ENCODE data around the gene ABHD16A.

ABHD16A gene

GRCh38 chr6:31660381-31661261, 42.5 kb downstream of the ABHD16A start, which contains the start of gene C6orf47:
Gene C6orf47, minus strand, starts transcription at chr6:31660778. Its CDS starts 831 bp downstream, at chr6:31659947.
- DNase-seq: no peak

GRCh38 chr6:31659649-31660380, 43.3 kb downstream of the ABHD16A start:
- DNase-seq: no peak

DNA sequence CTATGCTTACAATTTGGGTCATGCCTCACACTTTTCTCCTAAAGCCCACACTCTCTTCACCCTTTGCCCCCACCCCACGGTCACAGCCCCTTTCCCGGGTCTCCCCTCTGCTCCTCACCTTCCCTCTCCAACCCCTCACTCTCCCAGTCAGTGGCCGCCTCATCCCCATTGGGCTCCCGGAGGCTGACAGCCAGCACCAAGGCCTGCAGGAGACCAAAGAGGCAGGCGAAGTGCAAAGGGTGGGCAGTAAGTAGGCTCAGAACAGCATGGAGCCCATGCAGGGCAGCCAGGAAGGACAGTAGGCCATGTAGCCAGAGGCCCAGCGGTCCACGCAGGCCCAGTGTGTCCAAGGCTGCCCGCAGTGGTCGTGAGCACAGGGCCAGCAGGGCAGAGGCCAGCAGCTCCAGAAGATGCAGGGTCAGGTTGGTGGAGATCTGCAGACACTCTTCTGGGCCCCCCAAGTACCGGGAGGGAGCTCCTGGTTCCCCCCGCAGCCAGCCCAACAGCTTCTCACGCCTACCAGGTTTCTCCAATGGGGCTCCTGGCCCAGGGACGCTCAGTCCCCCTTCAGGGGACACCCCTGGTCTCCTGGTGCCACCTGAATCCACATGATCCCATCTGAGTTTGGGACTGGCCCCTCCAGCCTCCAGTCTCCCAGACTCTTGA, 44.0 kb downstream of the ABHD16A start:
- no peak for DNase-seq

DNA sequence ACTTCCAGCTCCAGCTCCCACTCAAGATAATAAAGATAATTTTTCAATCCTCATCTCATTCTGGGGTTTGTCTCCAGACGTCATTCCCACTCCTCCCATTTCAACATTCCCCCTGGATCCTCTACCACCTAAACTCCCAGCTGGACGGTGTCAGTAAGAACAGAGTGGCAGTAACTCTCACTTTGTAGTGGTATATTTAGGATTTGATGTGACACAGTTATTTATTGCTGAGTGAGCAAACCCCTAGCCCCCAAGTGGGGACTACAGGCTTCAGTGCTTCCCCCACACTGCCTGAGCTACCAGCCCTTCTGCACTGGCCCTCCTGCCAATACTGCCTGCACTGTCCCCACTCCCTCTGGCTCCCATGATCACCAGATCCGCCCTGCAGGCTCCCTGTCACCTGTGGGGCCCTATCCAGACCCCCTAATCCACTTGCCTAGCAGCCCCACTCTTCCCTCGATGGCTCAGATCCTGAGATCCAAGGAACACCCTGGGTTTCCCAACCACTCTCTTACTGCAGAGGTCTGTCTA, 44.9 kb downstream of the ABHD16A start:
- DNase-seq: no peak

GRCh38 chr6:31657406-31658157, 45.5 kb downstream of the ABHD16A start:
- DNase-seq: no peak

GRCh38 chr6:31655349-31656237, 47.5 kb downstream of the ABHD16A start, which contains the start of gene APOM:
Gene APOM, plus strand, starts transcription at chr6:31655894. Its CDS starts 73 bp downstream, at chr6:31655967.
- DNase-seq: no peak

- no peak for DNase-seq
Observed at GRCh38 chr6:31654574-31655348, 48.4 kb downstream of the ABHD16A start.

DNA sequence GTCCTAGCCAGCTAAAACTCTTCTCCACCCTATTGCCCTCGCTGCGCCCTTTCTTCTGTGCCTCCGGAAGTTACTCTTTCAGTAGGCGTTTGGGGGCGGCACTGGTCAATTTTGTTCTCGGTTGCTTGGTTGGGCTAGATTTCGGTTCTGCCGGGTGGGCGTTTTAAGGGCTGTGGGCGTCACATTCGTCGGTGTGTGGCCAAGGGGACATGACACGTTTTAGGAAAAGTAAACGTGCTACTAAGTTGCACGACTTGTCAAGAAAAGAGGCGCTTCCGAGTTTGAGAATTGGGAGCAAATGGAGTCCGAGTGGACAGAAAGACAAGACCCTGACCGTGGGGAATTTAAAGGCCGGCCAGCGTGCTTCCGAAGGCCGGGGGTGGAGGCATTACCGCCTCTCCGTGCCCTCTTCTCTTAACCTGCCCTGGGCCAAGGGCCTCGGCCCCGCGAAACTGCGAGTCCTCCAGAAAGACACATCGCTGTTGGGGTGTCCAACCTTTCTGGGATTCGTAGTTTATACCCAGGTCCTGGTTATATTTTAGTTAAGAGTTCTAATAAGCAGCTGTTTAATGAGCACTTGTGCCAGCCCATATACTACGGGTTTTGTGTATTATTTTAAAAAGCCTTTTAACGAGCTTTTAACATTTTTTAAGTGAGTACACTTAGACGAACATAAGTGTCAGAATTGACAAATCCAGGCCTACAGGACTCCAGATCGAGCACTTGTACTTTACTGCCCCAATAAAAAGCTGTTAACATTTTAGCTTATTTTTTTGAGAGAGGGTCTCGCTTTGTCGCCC, 50.0 kb downstream of the ABHD16A start:
- no peak for DNase-seq

DNA sequence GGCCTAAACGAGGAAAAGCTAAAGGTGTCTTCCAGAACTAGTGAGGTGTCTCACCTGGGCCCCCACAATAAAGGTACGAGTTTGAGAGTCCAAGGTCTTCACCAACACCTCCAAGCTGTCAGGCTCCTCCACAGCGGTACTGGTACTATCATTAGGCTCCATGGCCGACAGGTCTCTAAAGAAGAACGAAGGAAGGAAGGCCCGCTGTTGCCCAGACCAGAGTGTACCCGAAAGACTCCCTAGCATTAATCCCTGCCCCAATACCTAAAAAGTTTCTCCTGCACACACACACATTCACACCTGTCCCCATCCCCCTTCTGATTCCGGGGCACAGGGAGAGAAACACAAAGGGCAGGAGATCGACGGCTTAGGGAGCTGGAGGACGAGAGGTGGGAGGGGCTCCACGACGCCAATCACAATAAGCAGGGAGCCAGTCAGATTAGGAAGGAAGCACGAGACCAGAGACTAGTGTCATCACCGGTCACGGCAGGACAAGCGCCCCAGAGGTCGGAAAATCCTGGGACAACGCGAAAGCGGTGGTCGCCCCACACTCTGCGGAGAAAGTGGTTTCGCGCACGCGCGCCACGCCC, 51.4 kb downstream of the ABHD16A start:
- no peak for DNase-seq

DNA sequence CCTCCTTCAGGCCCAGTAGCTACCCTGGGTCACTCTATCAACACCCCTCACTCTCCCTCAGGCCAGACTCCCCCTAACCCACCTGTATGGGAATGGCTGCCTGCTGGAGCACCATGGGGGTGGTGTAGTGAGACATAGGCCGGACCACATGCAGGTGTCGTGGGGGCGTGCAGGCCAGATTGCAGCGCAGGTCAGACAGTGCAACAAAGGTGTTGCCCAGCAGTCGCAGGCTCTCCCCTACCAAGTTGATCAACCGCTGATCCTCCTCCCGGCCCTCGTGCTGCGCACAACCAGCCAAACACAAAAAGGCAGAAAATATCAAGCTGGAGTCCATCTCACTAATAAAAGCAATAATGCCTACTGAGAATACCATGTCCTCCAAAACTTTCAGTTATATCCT, 57.8 kb downstream of the ABHD16A start:
- DNase-seq: no peak

DNA sequence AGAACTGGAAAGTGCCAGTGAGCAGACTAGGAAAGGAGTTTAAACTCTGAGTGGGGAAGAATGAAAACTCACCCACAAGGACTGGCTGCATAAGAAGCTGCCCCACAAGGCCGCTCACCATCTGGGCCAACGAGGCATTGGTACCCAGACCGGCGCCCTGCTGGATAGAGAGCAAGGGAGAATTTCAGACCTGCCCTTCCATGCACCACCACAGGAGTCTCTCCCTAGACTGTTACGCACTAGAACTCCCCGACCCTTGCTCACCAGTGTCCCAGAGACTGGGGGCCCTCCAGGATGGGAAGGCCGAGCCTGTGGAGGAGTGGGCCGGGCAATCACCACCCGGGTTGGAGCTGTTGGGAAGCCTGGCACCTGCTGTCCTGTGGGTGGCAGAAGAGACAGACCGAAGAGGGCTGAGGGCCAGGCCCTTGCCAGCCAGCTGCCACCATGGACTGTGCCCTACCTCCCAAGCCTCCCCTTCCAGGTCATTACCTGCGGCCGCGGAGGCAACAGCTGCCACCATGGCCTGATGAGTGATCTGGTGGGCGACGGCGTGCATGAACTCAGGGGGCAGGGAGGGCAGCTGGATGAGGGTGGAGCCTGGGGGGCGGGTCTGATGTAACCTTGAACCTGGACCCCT, 59.2 kb downstream of the ABHD16A start:
- no peak for DNase-seq

- DNase-seq: no peak
Observed at GRCh38 chr6:31642798-31643570, 60.1 kb downstream of the ABHD16A start.

- DNase-seq: no peak
Observed at GRCh38 chr6:31641370-31641769, 61.8 kb downstream of the ABHD16A start.

DNA sequence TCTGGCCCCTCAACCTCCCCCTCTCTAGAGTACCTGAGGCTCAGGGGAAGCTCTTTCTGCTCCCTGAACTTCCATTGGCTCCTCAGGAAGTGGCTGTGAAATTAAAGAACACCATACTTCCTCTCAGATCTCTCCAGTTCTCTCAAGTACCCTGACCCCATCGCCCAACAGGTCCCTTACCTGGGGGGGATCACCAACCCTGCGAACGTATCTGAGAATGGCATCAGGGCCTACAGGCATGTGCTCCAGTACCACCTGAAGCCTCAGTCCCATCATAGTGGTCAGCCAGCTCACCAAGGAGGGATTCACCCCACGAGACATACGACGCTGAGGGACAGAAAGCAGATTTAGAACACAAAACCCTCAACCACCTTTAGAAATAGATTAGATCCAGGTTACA, 62.5 kb downstream of the ABHD16A start:
- DNase-seq: no peak

DNA sequence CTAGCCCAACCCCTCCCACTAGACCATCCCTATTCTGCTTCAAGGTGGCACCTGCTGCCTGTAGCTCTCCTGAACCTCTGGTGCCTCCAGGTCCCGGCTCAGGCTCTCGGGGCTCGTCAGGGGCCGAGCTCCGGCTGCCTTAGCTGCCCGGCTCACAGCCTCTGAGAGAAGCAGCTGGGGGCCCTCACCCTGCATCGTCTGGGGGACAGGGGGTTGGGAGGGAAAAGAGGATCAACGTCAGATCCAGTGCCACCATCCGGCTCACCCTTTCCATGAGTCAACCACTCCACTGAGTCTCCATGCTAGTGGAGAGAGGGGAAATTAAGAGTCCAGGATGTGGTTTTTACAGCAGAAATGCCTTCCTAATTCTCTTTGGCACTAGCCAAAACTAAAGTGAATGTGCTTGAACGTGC, 63.7 kb downstream of the ABHD16A start:
- no peak for DNase-seq

DNA sequence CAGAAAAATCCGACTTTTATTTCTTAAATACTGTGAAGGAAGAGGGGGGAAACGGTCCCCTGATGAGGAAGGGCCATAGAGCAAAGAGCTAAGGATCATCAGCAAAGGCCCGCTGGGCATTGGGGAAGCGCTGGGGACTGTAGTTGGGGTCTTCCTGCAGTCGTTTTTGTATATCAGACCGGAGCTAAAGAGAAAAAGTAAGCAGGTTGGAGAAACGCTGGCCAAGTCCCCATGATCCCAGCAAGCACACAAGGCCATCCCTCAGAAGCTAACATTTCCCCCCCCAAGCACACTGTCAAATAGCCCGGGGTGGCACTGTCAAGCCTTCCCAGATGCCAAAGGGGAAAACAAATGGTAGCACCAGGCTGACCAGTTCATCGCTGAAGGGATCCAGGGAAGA, 64.1 kb downstream of the ABHD16A start:
- no peak for DNase-seq
